Endometrial microvascular endothelial cells (primary cell): Measurements from ENCODE around the gene FAM193B. TPM values are rescaled to one million over a fixed set of nuclear protein-coding genes. Genes with fewer than 3 reads are reported as not detected.

Experiments
- in situ Hi-C: cut with HindIII; loops from 2 replicates; pipeline ENCODE4 v1.10.0; 2017; ENCODE audit warnings: low sequenced_read_pairs, low pct_unique_long_range_greater_than_20kb; ENCODE audit errors: inconsistent ontology term
- total RNA-seq: library from RNA; depleted of rRNA; stranded (reverse); fragments of >200 nt; gene quantifications from one replicate; pipeline ENCODE4 v1.2.3, GENCODE V29; 2015; ENCODE audit errors: inconsistent ontology term

FAM193B gene
- total RNA-seq, 1 donor from 2014 or later = 32.3 TPM

DNA sequence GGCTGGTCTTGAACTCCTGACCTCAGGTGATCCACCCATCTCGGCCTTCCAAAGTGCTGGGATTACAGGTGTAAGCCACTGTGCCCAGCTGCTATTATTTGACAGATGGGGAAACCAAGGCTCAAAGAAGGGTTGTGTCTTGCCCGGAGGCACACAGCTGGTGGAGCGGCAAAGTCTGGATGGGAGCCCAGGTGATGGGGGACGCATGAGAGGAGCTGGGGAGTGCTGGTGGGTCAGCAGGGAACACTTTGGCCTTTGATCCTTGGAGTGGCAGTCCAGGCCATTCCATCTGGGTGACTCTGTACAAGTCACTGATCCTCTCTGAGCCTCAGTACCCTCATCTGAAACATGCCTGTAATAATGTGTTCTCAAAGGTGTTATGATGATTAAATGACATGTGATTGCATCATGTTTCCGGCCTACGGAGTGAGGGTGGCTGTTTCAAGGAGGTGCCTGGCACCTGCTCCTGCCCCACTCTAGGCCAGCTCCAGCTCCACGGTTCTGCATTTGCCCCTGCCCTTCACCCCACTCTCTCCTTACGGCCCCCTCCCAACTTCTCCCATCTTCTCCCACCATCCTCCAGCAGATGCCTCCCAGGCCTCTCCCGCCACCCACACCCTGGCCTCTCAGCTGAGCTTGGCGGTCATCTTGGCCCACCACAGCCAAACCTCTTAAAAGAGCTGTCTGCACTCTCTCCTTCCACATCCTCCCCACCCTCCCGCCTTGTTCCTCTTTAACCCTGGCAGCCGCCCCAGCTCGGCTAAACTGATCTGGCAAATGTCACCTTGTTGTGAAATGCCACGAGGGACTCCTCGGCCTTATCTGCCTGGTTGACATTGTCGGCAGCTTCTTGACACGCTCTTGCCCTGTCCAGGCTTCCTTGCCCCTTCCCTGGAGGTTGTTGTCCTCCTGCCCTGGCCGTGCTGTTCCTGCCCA lies 75.4 kb downstream of the FAM193B start:
- in situ Hi-C loops = no loop called here

- in situ Hi-C loops = no loop called here
Measured at GRCh38 chr5:177477701-177478477, 76.5 kb downstream of the FAM193B start.

- in situ Hi-C loops = no loop called here
Measured at GRCh38 chr5:177476531-177477233, 77.7 kb downstream of the FAM193B start.

DNA sequence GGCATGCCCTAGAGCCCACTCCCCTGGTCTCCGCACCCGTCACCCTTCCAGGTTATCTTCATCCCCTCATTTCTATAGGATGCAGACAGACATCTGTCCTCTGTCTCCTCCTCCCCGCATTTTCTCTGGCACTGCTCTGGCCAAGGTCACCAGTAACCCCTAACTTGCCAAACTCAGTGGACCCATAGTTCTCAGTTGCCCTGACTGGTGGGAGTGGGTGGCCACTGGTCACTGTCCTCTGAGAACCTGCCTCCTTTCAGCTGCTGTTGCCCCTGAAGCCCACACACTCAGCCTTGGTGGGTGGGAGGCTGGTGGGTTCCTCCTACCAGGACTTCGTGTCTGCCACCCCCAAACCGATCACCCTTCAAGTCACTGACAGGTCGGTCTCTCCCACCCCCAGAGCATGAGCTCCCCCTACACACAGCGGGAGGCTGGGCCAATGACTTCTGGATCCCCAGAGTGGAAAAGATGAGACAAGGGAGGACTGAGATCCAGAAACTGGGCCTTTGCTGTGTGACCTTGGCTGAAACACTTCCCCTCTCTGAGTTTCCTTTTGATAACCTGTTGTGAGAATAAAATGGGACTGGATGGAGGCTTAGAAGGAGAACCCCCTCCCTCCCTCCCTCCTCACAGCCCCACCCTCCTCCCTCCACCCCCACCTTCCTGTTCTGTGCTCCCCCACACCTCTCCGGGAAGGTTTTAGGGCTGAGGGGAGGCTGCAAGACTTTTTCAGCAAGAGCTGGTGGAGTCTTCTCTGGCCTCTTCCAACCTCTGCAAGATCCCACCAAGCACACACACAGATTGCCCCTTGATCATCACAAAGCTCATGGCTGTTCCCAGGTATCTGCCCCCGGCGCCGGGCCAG lies 78.6 kb downstream of the FAM193B start:
- in situ Hi-C loops = no loop called here

- in situ Hi-C loops = no loop called here
Measured at GRCh38 chr5:177474846-177475562, 79.4 kb downstream of the FAM193B start.

DNA sequence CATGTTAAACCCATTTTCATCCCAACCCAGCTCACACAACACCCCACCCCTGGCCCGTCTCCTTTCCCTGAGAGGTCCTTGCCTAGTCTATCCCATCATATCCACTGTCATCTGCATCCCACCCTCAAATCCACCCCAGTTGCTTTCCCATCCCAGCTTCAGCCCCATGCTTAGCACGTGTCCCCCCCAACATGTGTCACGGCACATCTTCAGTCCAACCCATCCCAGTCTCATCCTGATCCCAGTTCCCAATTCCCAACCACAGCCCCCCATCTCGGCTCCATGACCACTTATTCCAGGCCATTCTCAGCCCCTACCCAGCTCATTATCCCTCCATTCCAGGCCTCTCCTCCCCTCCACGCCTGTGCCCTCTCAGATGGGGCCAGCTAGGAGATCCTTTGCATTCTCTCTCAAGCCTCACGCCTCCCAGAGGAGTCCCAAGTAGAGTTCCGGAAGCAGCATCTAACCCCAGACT lies 80.3 kb downstream of the FAM193B start:
- in situ Hi-C loops = no loop called here

- in situ Hi-C loops = no loop called here
Measured at GRCh38 chr5:177473443-177474001, 80.8 kb downstream of the FAM193B start, which contains the start of gene DBN1. TSS of gene DBN1 (minus strand) at chr5:177473634. CDS start at chr5:177473521, 113 bp downstream.

DNA sequence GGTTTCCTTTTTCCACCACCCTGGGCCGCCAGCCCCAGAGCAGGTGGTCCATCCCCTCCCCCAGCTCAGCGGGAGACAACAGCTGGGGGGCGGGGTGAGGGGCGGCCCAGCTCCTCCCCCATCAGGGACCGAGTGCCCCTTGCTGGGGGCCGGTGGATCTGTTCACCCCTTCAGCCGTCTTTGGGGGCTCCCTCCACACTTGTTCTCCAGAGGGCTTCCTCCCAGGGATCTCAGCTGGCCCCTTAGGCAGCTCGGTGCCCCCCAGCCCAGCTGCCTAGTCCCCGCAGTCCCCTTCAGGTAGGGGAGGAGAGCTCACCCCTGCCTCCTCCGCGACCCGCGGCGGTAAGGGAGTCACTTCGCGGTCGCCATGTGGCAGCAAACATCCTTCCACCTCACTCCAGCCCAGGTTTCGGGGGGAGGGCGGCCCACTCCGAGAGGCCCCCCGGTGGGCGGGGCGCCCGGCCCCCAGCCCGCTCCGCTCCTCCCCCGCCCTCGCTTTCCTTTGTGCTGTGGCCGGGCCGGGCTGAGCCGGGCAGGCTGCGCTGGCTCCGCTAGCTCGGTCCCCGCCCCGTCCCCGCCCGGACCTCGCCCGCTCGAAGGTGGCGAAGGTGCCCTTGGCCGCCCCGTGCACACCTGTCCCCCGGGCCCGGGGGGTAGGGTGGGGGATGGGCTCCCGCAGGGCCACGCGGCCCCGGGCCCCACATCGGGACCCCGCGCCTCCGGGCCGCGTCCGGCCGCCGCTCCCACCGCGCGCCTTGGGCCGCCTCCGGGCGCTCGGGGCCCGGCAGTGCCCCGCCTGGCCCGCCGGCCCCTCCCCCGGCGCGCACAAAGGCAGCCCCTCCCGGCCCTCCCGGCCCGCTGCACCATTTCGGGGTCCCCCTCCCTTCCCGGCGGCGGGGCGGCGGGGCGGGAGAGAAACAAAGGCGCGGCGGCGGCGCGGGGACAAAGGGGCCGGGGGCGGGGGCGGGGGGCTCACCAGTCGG lies 81.6 kb downstream of the FAM193B start:
- in situ Hi-C loops = no loop called here

- in situ Hi-C loops = no loop called here
Measured at GRCh38 chr5:177471610-177472356, 82.6 kb downstream of the FAM193B start.

DNA sequence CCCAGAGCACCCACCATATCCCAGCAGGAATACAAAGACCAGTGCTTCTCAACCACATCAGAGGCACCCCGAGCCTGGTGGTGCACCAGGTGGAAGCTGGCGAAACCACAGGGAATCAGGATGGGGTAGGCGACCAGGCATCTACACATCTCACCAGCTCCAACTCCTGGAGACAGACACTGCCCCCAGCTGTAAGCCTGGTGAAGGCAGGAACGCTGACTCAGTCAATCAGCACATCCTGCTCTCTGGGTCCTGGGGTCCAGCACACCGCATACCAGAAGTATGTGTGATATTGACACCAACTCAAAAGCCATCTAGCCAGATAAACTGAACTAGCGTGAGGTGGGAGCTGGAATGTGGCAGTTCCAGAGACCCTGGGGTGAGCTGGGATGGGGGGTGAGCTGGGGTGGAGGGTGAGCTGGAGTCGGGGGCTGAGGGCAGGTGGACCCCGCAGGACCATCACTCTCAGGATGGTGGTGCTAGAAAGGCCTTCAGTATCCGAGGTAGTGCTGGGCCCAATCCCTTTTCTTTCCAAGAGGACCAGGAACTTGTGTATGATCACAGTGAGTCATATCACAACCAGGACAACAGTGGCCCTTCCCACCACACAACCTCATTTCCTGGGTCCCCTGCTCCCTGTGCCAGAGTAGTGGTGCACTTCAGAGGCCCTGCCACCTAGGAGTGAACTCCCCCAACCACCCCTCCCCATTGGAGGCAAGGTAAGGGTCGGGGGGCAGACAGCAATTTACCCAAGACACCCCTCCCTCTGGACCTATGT lies 83.4 kb downstream of the FAM193B start:
- in situ Hi-C loops = no loop called here

Other genes starting within 250 kb of the FAM193B start
- gene MXD3, start 242.7 kb downstream of the FAM193B start, total RNA-seq = 48.7 TPM
- 318 TPM for gene LMAN2, start 202.9 kb downstream of the FAM193B start, total RNA-seq
- gene RGS14, start 196.6 kb downstream of the FAM193B start, total RNA-seq = 7.2 TPM
- not detected for gene SLC34A1, start 170.1 kb downstream of the FAM193B start, total RNA-seq
- gene PFN3, start 153.9 kb downstream of the FAM193B start, total RNA-seq = not detected
- 0.28 TPM for gene F12, start 145.0 kb downstream of the FAM193B start, total RNA-seq
- gene GRK6, start 127.9 kb downstream of the FAM193B start, total RNA-seq = 50.9 TPM
- 11.2 TPM for gene PRR7, start 107.7 kb downstream of the FAM193B start, total RNA-seq
- gene DBN1, start 80.9 kb downstream of the FAM193B start, total RNA-seq = 286 TPM
- gene PDLIM7, start 57.0 kb downstream of the FAM193B start, total RNA-seq = 224 TPM
- gene DOK3, start 44.7 kb downstream of the FAM193B start, total RNA-seq = 3.0 TPM
- 163 TPM for gene DDX41, start 37.6 kb downstream of the FAM193B start, total RNA-seq
- 170 TPM for gene TMED9, start 37.6 kb upstream of the FAM193B start, total RNA-seq
- gene B4GALT7, start 45.6 kb upstream of the FAM193B start, total RNA-seq = 44.8 TPM
- not detected for gene FAM153A, start 228.3 kb upstream of the FAM193B start, total RNA-seq